Stimulated activated naive B cell treated with anti-CD40 and anti-IgM and Interleukin-4, amounts not matched to agents 10 μg/mL and 1 μg/mL and 100 μg/mL, for 72 hours (primary cell): ENCODE data around the gene CHD2.
"Not testable (repeated sequence)": the region's sequence is repeated elsewhere in the genome, so short reads cannot be mapped to it uniquely, and the experiment has no call there.

Experiments used
- ATAC-seq, 2 donors: fragments of 150-1000 bp; cut with Tn5 transposase; replicated peaks; 2 replicates each; pipeline ENCODE4 v1.10.0; 2021; ENCODE audit warnings: moderate library complexity in 1 of 2
- DNase-seq: peaks from one replicate; pipeline ENCODE4 v3.0.0; 2021
- H3K27ac Mint-ChIP-seq: one replicate; pipeline ENCODE4 v1.8.0; 2022; ENCODE audit warnings: mild to moderate bottlenecking, mixed read lengths
- H3K27me3 Mint-ChIP-seq, 2 donors: one replicate each; pipeline ENCODE4 v1.8.0; 2022; ENCODE audit warnings: mixed read lengths in 2 of 2
- H3K36me3 Mint-ChIP-seq, 2 donors: one replicate each; pipeline ENCODE4 v1.8.0; 2022; ENCODE audit warnings: mixed read lengths in 2 of 2, mild to moderate bottlenecking in 1 of 2
- H3K4me1 Mint-ChIP-seq, 2 donors: one replicate each; pipeline ENCODE4 v1.8.0; 2022; ENCODE audit warnings: mixed read lengths in 2 of 2, mild to moderate bottlenecking in 1 of 2
- H3K4me3 Mint-ChIP-seq, 2 donors: one replicate each; pipeline ENCODE4 v1.8.0; 2022; ENCODE audit warnings: mild to moderate bottlenecking in 2 of 2, mixed read lengths in 2 of 2, moderate library complexity in 1 of 2
- H3K9me3 Mint-ChIP-seq, 2 donors: one replicate each; pipeline ENCODE4 v1.8.0; 2022; ENCODE audit warnings: mixed read lengths in 2 of 2, mild to moderate bottlenecking in 1 of 2

The CHD2 gene

DNA sequence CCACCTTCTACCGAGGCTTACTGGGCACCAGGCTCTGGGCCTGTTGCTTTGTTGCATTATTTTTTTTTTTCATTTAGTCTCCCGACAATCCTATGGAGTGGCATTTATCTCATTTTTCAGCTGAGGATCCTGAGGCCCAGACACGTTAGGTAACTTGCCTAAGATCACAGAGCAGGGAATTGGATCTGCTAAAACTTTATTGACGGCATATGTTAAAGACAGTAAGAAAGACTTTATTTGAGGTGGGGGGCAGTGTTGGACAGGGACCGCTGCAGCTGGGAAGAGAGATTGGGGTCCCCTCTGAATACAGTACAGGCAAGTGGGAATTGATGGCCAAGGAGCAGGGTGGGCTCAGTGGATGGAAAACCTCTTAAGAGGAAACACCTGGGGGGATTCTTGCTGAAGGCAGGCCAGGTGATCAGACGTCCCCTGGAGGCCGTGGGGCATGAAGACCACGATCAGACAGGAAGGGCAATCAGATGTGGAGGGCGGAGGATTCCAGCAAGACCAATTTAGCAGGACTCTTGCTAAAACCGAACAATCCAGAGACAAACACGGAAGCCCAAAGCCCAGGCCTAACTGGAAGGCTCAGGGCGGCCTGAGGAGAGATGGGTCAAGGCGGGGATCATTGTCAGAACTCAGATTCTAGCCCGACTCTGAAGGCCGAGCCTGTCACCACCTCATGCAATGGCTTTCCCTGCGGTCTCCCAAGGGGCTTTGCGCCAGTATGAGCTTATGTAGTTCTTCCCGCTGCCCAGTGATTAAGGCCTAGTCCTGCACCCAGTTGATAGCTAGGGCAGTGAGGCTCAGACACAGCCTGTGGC, 135.2 kb downstream of the CHD2 start:
- Mint-ChIP-seq H3K4me1 (peaks cover 15 to 27% of the 10 kb centered on the region in 2 donors), H3K27me3 (peaks cover 13 to 30% of the 10 kb centered on the region in 2 donors), H3K9me3 (peaks cover 0 to 4% of the 10 kb centered on the region in 2 donors), H3K27ac (peak overlapping the region; percentile 43), H3K36me3 (no peaks in the 10 kb centered on the region), H3K4me3 (peak overlapping the region in 1 of 2 donors; percentile 47)
- peak in 1 of 2 donors; percentile 24 for ATAC-seq
- no peak for DNase-seq

DNA sequence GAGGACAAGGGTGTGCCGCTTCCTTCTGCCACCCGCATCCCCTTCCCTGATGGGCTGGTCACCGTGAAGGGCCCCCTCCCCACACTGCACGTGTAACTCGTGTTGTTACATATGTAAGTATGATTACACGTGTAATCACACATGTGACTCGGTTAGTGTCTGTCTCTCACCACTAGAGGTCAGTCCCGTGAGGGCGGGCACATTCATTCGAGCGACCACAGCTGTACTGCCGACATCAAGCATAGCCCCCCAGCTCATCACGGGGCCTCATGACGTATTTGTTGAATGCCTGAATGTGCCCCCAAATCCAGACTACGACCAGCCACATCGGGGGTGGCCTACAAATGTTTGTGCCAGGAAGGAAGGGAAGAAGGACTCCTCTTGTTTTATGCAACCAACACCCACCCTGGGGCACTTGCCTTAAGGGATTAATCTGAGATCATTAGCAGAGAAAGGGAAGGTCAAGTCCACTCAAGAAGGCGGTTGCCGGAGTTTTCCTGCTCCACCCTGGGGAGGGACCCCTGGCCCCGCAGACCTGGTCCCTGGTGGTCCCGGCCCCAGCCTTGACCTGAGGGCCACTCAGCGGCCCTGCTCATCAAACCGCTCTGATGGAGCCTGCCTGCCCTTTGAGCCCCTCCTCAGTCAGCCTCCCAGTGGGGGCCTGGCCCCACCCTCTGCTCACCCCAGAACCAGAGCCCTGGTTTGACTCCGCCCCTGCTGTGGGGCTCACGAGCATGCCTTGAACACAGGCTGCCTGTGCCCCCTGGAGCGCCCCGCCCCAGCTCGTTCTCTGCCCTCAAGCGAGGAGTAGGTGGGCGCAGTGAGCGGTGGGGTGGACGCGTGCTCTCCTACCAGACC, 136.1 kb downstream of the CHD2 start:
- Mint-ChIP-seq H3K27ac (no peak overlapping the region), H3K4me3 (peak overlapping the region; percentile 59 to 71), H3K27me3 (peaks cover 16 to 33% of the 10 kb centered on the region in 2 donors), H3K36me3 (no peaks in the 10 kb centered on the region), H3K4me1 (peaks cover 12 to 24% of the 10 kb centered on the region in 2 donors), H3K9me3 (peaks cover 0 to 4% of the 10 kb centered on the region in 2 donors)
- ATAC-seq, result peak; percentile 88 to 90
- peak; percentile 28 for DNase-seq

- no peak overlapping the region for H3K4me3 Mint-ChIP-seq
- peaks cover 16 to 33% of the 10 kb centered on the region in 2 donors for H3K27me3 Mint-ChIP-seq
- H3K9me3 Mint-ChIP-seq, result peaks cover 0 to 4% of the 10 kb centered on the region in 2 donors
- DNase-seq (no peak), ATAC-seq (no peak)
- peaks cover 12 to 24% of the 10 kb centered on the region in 2 donors for H3K4me1 Mint-ChIP-seq
- H3K36me3 Mint-ChIP-seq, result no peaks in the 10 kb centered on the region
- no peak overlapping the region for H3K27ac Mint-ChIP-seq
Measured at GRCh38 chr15:93036951-93037819, 137.1 kb downstream of the CHD2 start.

- Mint-ChIP-seq H3K9me3 (peaks cover 0 to 4% of the 10 kb centered on the region in 2 donors), H3K4me1 (peaks cover 12 to 24% of the 10 kb centered on the region in 2 donors), H3K36me3 (no peaks in the 10 kb centered on the region), H3K27me3 (peaks cover 16 to 36% of the 10 kb centered on the region in 2 donors), H3K4me3 (no peak overlapping the region), H3K27ac (no peak overlapping the region)
- DNase-seq (no peak), ATAC-seq (no peak)
Measured at GRCh38 chr15:93037820-93038705, 137.9 kb downstream of the CHD2 start.

DNA sequence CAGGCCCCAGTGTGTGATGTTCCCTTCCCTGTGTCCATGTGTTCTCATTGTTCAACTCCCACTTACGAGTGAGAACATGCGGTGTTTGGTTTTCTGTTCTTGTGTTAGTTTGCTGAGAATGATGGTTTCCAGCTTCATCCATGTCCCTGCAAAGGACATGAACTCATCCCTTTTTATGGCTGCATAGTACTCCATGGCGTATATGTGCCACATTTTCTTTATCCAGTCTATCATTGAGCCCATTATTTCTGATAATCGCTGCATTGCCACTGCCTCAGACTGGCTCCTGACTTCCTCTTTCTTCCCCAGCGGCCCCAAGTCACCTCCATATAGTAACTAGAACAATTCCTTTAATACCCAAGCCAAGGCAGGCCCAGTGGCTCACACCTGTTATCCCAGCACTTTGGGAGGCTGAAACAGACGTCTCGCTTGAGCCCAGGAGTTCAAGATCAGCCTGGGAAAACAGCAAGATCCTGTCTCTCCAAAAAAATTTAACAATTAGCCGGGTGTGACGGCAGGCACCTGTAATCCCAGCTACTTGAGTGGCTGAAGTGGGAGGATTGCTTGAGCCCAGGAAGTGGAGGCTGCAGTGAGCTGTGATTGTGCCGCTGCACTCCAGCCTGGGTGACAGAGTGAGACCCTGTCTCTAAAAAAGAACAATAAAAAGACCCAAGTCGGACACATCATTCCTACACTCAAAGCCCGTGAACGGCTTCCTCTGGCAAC, 139.6 kb downstream of the CHD2 start:
- not testable (repeated sequence) for H3K36me3 Mint-ChIP-seq, DNase-seq, H3K27ac Mint-ChIP-seq, H3K9me3 Mint-ChIP-seq, ATAC-seq, H3K4me3 Mint-ChIP-seq
- H3K27me3 Mint-ChIP-seq, result peaks cover 16 to 40% of the 10 kb centered on the region in 2 donors
- peaks cover 14 to 24% of the 10 kb centered on the region in 2 donors for H3K4me1 Mint-ChIP-seq

DNA sequence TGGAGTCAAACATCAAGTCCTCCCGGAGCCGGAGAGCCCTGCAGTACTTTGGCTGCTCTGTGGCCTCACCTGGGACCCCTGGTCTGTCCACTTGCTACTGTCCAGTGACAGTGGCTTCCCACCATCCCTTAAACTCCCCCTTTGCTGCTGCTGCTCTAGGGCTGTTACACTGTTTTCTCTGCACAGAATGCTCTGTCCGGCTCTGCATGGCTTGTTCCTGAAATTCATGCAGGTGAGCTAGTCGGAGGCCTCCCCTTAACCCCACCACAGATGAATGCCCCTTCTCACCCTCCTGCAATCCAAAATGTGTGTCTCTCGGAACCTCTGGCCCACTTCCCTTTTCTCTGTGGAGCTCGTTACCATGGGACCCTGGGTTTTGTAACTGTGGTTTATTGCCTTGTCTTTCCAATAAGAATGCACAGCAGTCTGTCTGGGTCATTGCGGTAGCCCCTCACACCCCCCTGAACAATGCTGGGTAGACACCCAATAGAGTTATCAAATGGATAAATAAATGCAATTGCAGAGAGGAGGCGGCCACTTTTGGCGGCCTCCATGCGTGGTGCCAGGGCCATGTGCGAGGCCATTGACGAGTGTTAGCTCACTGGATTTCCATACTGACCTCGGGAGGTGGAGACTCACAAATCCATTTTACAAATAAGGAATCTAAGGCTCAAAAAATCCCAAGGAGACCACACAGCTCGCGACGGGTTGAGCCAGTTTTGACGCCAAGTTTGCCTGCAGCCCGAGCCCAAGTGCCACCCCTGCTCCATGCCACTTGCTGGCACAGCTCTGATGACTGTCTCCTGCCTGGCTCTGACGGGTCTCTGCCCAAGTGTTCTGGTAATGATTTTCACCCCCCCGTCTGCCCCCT, 140.4 kb downstream of the CHD2 start:
- Mint-ChIP-seq H3K36me3 (no peaks in the 10 kb centered on the region), H3K4me3 (no peak overlapping the region), H3K4me1 (peaks cover 10 to 17% of the 10 kb centered on the region in 2 donors), H3K27me3 (peaks cover 16 to 34% of the 10 kb centered on the region in 2 donors), H3K27ac (no peak overlapping the region), H3K9me3 (peaks cover 0 to 5% of the 10 kb centered on the region in 2 donors)
- no peak for DNase-seq
- ATAC-seq, result peak in 1 of 2 donors; percentile 50

GRCh38 chr15:93041159-93041547, 141.0 kb downstream of the CHD2 start:
- H3K9me3 Mint-ChIP-seq, result peaks cover 4 to 7% of the 10 kb centered on the region in 2 donors
- DNase-seq (no peak), ATAC-seq (no peak)
- no peak overlapping the region for H3K27ac Mint-ChIP-seq
- no peak overlapping the region for H3K4me3 Mint-ChIP-seq
- H3K27me3 Mint-ChIP-seq, result peaks cover 13 to 32% of the 10 kb centered on the region in 2 donors
- peaks cover 5 to 11% of the 10 kb centered on the region in 2 donors for H3K4me1 Mint-ChIP-seq
- H3K36me3 Mint-ChIP-seq, result peaks cover 0 to 3% of the 10 kb centered on the region in 2 donors

DNA sequence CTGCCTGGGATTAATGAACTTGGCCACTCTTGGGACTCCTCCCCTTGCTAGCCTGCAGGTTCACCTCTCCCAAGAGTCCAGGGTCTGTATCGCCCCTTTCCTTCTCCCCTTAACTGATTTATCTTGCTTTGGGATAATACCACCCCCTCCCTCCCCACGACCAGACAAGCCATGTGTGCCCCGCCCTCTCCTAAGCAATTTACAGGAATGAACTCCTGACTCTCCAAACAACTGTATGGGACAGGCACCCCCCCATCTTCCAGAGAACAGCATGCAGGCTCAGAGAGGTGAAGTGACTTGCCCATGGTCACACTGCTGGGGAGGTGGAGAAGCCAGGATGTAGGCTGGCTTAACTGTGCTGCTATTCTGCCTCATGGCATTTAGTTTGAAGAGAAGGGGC, 142.1 kb downstream of the CHD2 start:
- peaks cover 8 to 10% of the 10 kb centered on the region in 2 donors for H3K9me3 Mint-ChIP-seq
- peaks cover 5% of the 10 kb centered on the region in 2 donors for H3K4me1 Mint-ChIP-seq
- peaks cover 19 to 28% of the 10 kb centered on the region in 2 donors for H3K27me3 Mint-ChIP-seq

DNA sequence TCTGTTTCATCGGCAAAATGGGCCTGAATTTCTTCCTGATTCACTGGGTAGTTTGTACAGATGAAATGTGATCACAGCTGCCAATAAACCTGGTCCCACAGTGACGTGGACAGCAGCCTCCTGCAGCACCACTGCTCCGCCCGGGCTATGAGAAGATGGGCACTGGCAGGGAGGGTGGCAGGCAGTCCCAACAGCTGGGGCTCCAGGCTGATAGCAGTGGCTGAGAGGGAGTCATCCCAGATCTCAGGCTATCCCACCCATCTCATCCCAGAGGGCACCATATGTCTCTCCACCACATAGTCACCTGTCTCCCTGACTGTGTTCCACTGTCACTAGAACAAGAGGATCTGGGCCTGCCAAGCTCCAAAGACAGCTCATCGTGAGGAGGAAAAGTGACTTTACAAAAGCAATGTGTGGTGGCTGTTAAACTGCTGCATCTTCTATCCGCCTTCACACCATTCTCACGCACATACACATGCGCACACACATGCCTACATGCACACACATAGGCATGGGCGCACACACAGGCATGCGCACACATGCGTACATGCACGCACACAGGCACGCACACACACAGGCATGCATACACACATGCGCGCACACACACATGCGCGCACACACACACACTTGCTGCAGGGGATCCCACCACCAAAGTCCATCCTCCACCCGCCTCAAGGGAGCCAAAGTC, 142.7 kb downstream of the CHD2 start:
- H3K27ac Mint-ChIP-seq, result no peak overlapping the region
- DNase-seq, result no peak

More for the DNA sequence above, 142.1 kb downstream of the CHD2 start:
- Mint-ChIP-seq H3K36me3 (peaks cover 2 to 8% of the 10 kb centered on the region in 2 donors), H3K27ac (no peak overlapping the region), H3K4me3 (no peak overlapping the region)
- ATAC-seq (no peak), DNase-seq (no peak)

DNA sequence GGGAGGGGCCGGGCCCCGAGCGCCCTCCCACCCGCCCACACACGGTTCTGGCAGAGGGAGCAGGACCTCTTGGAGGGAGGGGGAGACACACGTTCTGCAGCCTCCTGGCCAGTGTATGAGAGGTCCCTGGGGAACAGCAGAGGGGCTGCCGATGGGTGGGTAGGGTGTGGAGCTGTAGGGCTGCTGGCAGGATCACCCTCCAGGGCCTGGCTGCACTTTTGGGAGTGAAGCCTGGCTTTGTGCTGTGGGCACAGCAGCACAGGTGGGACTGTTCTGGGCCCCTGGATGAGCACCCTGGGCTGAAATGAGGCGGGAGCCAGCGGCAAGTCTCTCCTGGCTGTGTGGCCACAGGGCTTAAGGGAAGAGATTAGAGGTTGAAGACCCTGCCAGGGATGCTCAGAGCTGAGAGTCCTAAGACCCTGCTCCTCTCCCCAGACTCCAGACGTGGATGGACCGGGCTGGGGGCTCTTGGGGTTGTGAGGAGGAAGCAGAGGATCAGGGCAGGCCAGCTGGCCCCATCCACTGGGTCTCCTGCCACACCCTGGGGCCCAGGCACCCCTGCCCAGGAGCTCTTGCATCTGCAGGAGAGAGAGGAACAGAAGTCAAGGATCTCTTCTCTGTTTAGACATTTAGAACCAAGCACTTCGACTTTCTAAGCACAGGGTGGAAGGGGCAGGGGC, 143.6 kb downstream of the CHD2 start:
- H3K27ac Mint-ChIP-seq, result no peak overlapping the region

More for the DNA sequence above, 142.7 kb downstream of the CHD2 start:
- Mint-ChIP-seq H3K9me3 (peaks cover 8 to 10% of the 10 kb centered on the region in 2 donors), H3K4me3 (no peak overlapping the region), H3K36me3 (peaks cover 2 to 8% of the 10 kb centered on the region in 2 donors), H3K27me3 (peaks cover 18 to 27% of the 10 kb centered on the region in 2 donors), H3K4me1 (peaks cover 10% of the 10 kb centered on the region in 2 donors)
- ATAC-seq, result no peak

More for the DNA sequence above, 143.6 kb downstream of the CHD2 start:
- H3K4me1 Mint-ChIP-seq, result peaks cover 12 to 20% of the 10 kb centered on the region in 2 donors
- DNase-seq (no peak), ATAC-seq (no peak)
- no peak overlapping the region for H3K4me3 Mint-ChIP-seq
- H3K9me3 Mint-ChIP-seq, result peaks cover 8 to 10% of the 10 kb centered on the region in 2 donors
- H3K27me3 Mint-ChIP-seq, result peaks cover 20 to 34% of the 10 kb centered on the region in 2 donors
- peaks cover 2 to 8% of the 10 kb centered on the region in 2 donors for H3K36me3 Mint-ChIP-seq
